K562 (cell line): ENCODE data around the gene GALNT7. TPM values are rescaled to one million over a fixed set of nuclear protein-coding genes. Genes with fewer than 3 reads are reported as not detected.

Experiments
- ATAC-seq: fragments of 200-7000 bp; cut with Tn5 transposase; 3 replicates; pipeline ENCODE4 v1.9.1; 2020; ENCODE audit warnings: moderate library complexity
- BruUV-seq: library from RNA; stranded (reverse); fragments of 400-500 nt; replicated peaks from 2 replicates; lab custom pipeline; 2021; lab: Mats Ljungman, UMichigan
- CTCF ChIA-PET: fragments of 300-600 bp; formaldehyde crosslinking; extraction: SDS; loops from one replicate; lab custom pipeline; 2021; ENCODE audit warnings: low intra/inter-chr PET ratio; lab: Yijun Ruan, JAX
- POLR2A ChIA-PET: fragments of 300-600, 350-650 bp; sonication (Branson Sonifier 250); formaldehyde crosslinking; extraction: SDS; loops from one replicate; lab custom pipeline; 2021; ENCODE audit warnings: antibody characterized with exemption, inconsistent platforms; lab: Yijun Ruan, JAX
- DNase-seq, 4 experiments: peaks; one replicate each; pipeline versions ENCODE4 v3.0.0 to v3.0.0-alpha.2; 2011 to 2018; ENCODE audit warnings: low spot score in 3 of 4, mixed read lengths in 3 of 4; ENCODE audit errors: extremely low read depth in 1 of 4
- FAIRE-seq: peaks from 2 replicates; lab custom pipeline; 2011; peaks lifted over from hg19 to GRCh38; lab: Jason Lieb, UNC
- H2AFZ ChIP-seq: 2 replicates; pipeline ENCODE4 v1.6.0; 2011; ENCODE audit warnings: low read depth, low read length, control low read depth, inconsistent platforms
- H3K27ac ChIP-seq: fragments of 200-600 bp; 3 replicates; pipeline ENCODE4 v1.8.0; 2011; ENCODE audit warnings: low read depth, mild to moderate bottlenecking, control low read depth, inconsistent platforms, low read length, moderate library complexity, mixed read lengths; ENCODE audit errors: extremely low read depth
- H3K27me3 ChIP-seq, 2 experiments: fragments of 300-600 bp in 1 of 2; 2 replicates in 1 of 2; 3 replicates in 1 of 2; pipeline versions ENCODE4 v1.6.0 to v1.8.0; 2011; ENCODE audit warnings: inconsistent platforms in 2 of 2, low read length in 2 of 2, mild to moderate bottlenecking in 1 of 2, mixed read lengths in 1 of 2, moderate library complexity in 1 of 2; ENCODE audit not compliant: control insufficient read depth in 2 of 2, insufficient read depth in 2 of 2
- H3K36me3 ChIP-seq: fragments of 300-600 bp; 3 replicates; pipeline ENCODE4 v1.8.0; 2011; ENCODE audit warnings: mild to moderate bottlenecking, low read length, inconsistent platforms; ENCODE audit not compliant: control insufficient read depth, insufficient read depth
- H3K4me1 ChIP-seq, 2 experiments: fragments of 200-600 bp in 1 of 2; replicated peaks in 1 of 2; 2 replicates in 1 of 2; 3 replicates in 1 of 2; pipeline versions ENCODE4 v1.5.1 to v1.8.0; 2011; ENCODE audit warnings: inconsistent platforms in 2 of 2, low read length in 2 of 2, mild to moderate bottlenecking in 1 of 2, mixed read lengths in 1 of 2, moderate library complexity in 1 of 2; ENCODE audit not compliant: control insufficient read depth in 2 of 2, insufficient read depth in 2 of 2
- H3K4me2 ChIP-seq: 2 replicates; pipeline ENCODE4 v1.6.1; 2011; ENCODE audit warnings: low read length, control low read depth, inconsistent platforms, mixed read lengths; ENCODE audit not compliant: insufficient read depth
- H3K4me3 ChIP-seq: fragments of 200-600 bp; sonication (generic), shearing (Covaris generic); 2 replicates; pipeline ENCODE4 v1.5.1; 2016; ENCODE audit warnings: control low read depth, inconsistent platforms
- H3K79me2 ChIP-seq: fragments of 200-600 bp; 3 replicates; pipeline ENCODE4 v1.8.0; 2011; ENCODE audit warnings: low read length, inconsistent platforms; ENCODE audit not compliant: control insufficient read depth, insufficient read depth
- H3K9ac ChIP-seq, 2 experiments: 2 replicates each; pipeline versions ENCODE4 v1.6.0 to v1.6.1; 2011; ENCODE audit warnings: low read depth in 2 of 2, low read length in 2 of 2, control low read depth in 1 of 2, inconsistent platforms in 1 of 2, mild to moderate bottlenecking in 1 of 2, mixed read lengths in 1 of 2; ENCODE audit not compliant: insufficient read depth in 1 of 2
- H3K9me1 ChIP-seq: one replicate; pipeline ENCODE4 v1.6.0; 2011; ENCODE audit warnings: inconsistent platforms, mild to moderate bottlenecking, low read length, moderate library complexity; ENCODE audit not compliant: control insufficient read depth, insufficient read depth
- H3K9me3 ChIP-seq: replicated peaks from 2 replicates; pipeline ENCODE4 v1.5.1; 2011; ENCODE audit warnings: low read depth, low read length, inconsistent platforms; ENCODE audit not compliant: control insufficient read depth, insufficient read depth
- H4K20me1 ChIP-seq: replicated peaks from 2 replicates; pipeline ENCODE4 v1.6.1; 2011; ENCODE audit warnings: low read length, inconsistent platforms, mixed read lengths; ENCODE audit not compliant: control insufficient read depth, insufficient read depth
- ATF2 ChIP-seq: sonication (generic); formaldehyde crosslinking; IDR thresholded peaks from 2 replicates; pipeline ENCODE4 v1.8.1; 2022; ENCODE audit warnings: missing genetic modification reagents
- DIDO1 ChIP-seq: fragments of 450-650 bp; IDR thresholded peaks from 2 replicates; pipeline ENCODE4 v1.6.1; 2016; ENCODE audit warnings: low read depth, missing biosample characterization, missing genetic modification characterization
- ELF2 ChIP-seq: fragments of 250-450 bp; sonication (Bioruptor Pico); IDR thresholded peaks from 2 replicates; pipeline ENCODE4 v1.5.0; 2021; ENCODE audit warnings: mild to moderate bottlenecking
- ELK1 ChIP-seq: sonication (generic); formaldehyde crosslinking; IDR thresholded peaks from 2 replicates; pipeline ENCODE4 v1.8.1; 2022; ENCODE audit warnings: missing genetic modification reagents
- GTF2F1 ChIP-seq: IDR thresholded peaks from 2 replicates; pipeline ENCODE4 v1.6.1; 2011; ENCODE audit warnings: low read depth, low read length, improper control_type of control experiment
- ILK ChIP-seq: fragments of 450-650 bp; IDR thresholded peaks from 2 replicates; pipeline ENCODE4 v1.6.1; 2016; ENCODE audit warnings: missing genetic modification characterization, low read depth, mild to moderate bottlenecking, missing compliant biosample characterization, moderate library complexity, borderline replicate concordance
- KAT8 ChIP-seq: fragments of 450-650 bp; IDR thresholded peaks from 2 replicates; pipeline ENCODE4 v1.6.1; 2016; ENCODE audit warnings: low read depth, mild to moderate bottlenecking
- PHF21A ChIP-seq: fragments of 450-650 bp; IDR thresholded peaks from 2 replicates; pipeline ENCODE4 v1.6.1; 2017; ENCODE audit warnings: low read depth, borderline replicate concordance
- PML ChIP-seq: IDR thresholded peaks from 2 replicates; pipeline ENCODE4 v1.6.1; 2012; ENCODE audit warnings: low read length, inconsistent platforms
- ZKSCAN3 ChIP-seq: fragments of 250-450 bp; sonication (Bioruptor Pico); IDR thresholded peaks from 2 replicates; pipeline ENCODE4 v1.4.0; 2020
- ZNF398 ChIP-seq: fragments of 250-450 bp; sonication (Bioruptor Pico); IDR thresholded peaks from 2 replicates; pipeline ENCODE4 v1.8.0; 2021; ENCODE audit warnings: moderate library complexity, mild to moderate bottlenecking, inconsistent platforms
- WGBS: fragments of 100-300 bp; shearing (Covaris generic); methylation state at CpG from one replicate; pipeline ENCODE4 v1.1.6; 2016; ENCODE audit warnings: low coverage, mixed read lengths; ENCODE audit not compliant: insufficient coverage; ENCODE audit errors: missing lambda C conversion rate; 5-methylcytosine and 5-hydroxymethylcytosine counted together
- in situ Hi-C: fragments of 300-500 bp; cut with MboI; formaldehyde crosslinking; loops from 4 replicates; pipeline ENCODE4 v1.15.0; 2018; ENCODE audit warnings: inconsistent platforms, mixed read lengths
- intact Hi-C: fragments of 100-400 bp; cut with micrococcal nuclease; formaldehyde crosslinking; loops from 2 replicates; pipeline ENCODE4 v1.14.2; 2022
- polyA plus RNA-seq, 8 experiments: library from polyadenylated mRNA; depleted of rRNA in 4 of 8; stranded (reverse) in 5 of 8; unstranded in 3 of 8; fragments of >200 nt; fragmentation: Nextera tagmentation in 2 of 8; fragmentation: Illumina TruSeq in 1 of 8; extraction: Ambion mirVana in 2 of 8; extraction: Trizol in 1 of 8; gene quantifications; 2 replicates each; pipeline versions ENCODE4 v1.2.1 to v1.2.3, GENCODE V29; 2011 to 2014; ENCODE audit warnings: inconsistent platforms in 1 of 8, missing spikeins in 1 of 8
- total RNA-seq, 7 experiments: library from RNA; depleted of rRNA in 6 of 7; stranded (reverse); fragments of >200 nt in 6 of 7; fragmentation: Illumina TruSeq in 2 of 7; extraction: Trizol in 2 of 7; gene quantifications; 2 replicates each; pipeline versions ENCODE4 v1.2.1 to v1.2.3, GENCODE V29; 2011 to 2021; ENCODE audit warnings: low replicate concordance in 1 of 7

The GALNT7 gene
- total and polyA plus RNA-seq, 9 of the 15 experiments (the other 6 are each of a cell fraction or from before 2014, with no cell fraction given) = 16.7 to 38.7 (median 31.1) TPM

- TF ChIP-seq ILK (tag) = no peak
- H3K27me3 ChIP-seq = no peaks in the 10 kb centered on the region
- ChIA-PET POLR2A (interaction anchor here (1.1 kb wide), 2 partner anchors 12 to 23 kb away, joined by 3 to 5 read pairs; no protein-coding TSS in a partner anchor), CTCF (no interaction called here)
- no peak overlapping the region for H3K9ac ChIP-seq
- peaks cover 8% of the 10 kb centered on the region; the same call in 1 of the 3 replicates for H3K36me3 ChIP-seq
- intact Hi-C loops (no loop called here), in situ Hi-C loops (no loop called here)
- no peaks in the 10 kb centered on the region for H3K9me3 ChIP-seq
- no peaks in the 10 kb centered on the region for H3K9me1 ChIP-seq
- no TSS peak for BruUV-seq
- no peak overlapping the region for H3K4me2 ChIP-seq
- H4K20me1 ChIP-seq = no peaks in the 10 kb centered on the region; the same call in 1 of the 2 replicates
- DNase-seq (no peak), FAIRE-seq (no peak), ATAC-seq (no peak)
- H3K4me1 ChIP-seq = no peaks in the 10 kb centered on the region
- no peak overlapping the region for H3K27ac ChIP-seq
- H2AFZ ChIP-seq = no peak overlapping the region
- peaks cover 14% of the 10 kb centered on the region; the same call in 2 of the 3 replicates for H3K79me2 ChIP-seq
- H3K4me3 ChIP-seq = no peak overlapping the region
These were observed 77.3 kb downstream of the GALNT7 start for GRCh38 chr4:173245952-173246351.

GRCh38 chr4:173246719-173247118 lies 78.1 kb downstream of the GALNT7 start:
- Histone ChIP-seq H3K27me3 (no peaks in the 10 kb centered on the region), H3K4me2 (no peak overlapping the region), H3K9me1 (no peaks in the 10 kb centered on the region), H3K27ac (no peak overlapping the region), H2AFZ (no peak overlapping the region), H3K79me2 (peaks cover 20% of the 10 kb centered on the region; the same call in 2 of the 3 replicates), H3K9ac (no peak overlapping the region), H3K36me3 (peaks cover 8% of the 10 kb centered on the region; the same call in 2 of the 3 replicates), H3K4me3 (no peak overlapping the region), H3K9me3 (no peaks in the 10 kb centered on the region), H3K4me1 (no peaks in the 10 kb centered on the region; a peak in 2 of 5 replicates), H4K20me1 (no peaks in the 10 kb centered on the region; the same call in 1 of the 2 replicates)
- ATAC-seq (no peak), FAIRE-seq (no peak), DNase-seq (no peak)
- no TSS peak for BruUV-seq
- POLR2A ChIA-PET = interaction anchor here (1.1 kb wide), 1 partner anchor 24 kb away, joined by 3 read pairs; no protein-coding TSS in a partner anchor
- intact Hi-C loops (no loop called here), in situ Hi-C loops (no loop called here)
- WGBS = 52% methylated on average over 3 of the region's 3 CpGs
- CTCF ChIA-PET = no interaction called here
- TF ChIP-seq ZKSCAN3 = no peak
- no peak for TF ChIP-seq ZNF398 (CRISPR knock-in tag)
- no peak for TF ChIP-seq PHF21A
- no peak for TF ChIP-seq DIDO1 (tag)
- TF ChIP-seq KAT8 = no peak
- no peak for TF ChIP-seq PML
- TF ChIP-seq ELK1 (CRISPR knock-in tag) = no peak
- no peak for TF ChIP-seq ELF2 (CRISPR knock-in tag)
- no peak for TF ChIP-seq GTF2F1
- no peak for TF ChIP-seq ATF2
